LHCN-M2 (cell line): ENCODE results near the gene RAB39B. TPM values are rescaled to one million over a fixed set of nuclear protein-coding genes. Genes with fewer than 3 reads are reported as not detected.
"Not testable (repeated sequence)": the region's sequence is repeated elsewhere in the genome, so short reads cannot be mapped to it uniquely, and the experiment has no call there.

Source experiments
- DNase-seq: peaks from one replicate; pipeline ENCODE4 v3.0.0-alpha.2; 2012; ENCODE audit warnings: low read depth
- polyA plus RNA-seq: library from polyadenylated mRNA; unstranded; fragments of >200 nt; gene quantifications from one replicate; pipeline ENCODE4 v1.2.1, GENCODE V29; 2012; ENCODE audit warnings: missing spikeins
- total RNA-seq: library from RNA; depleted of rRNA; stranded (reverse); fragments of >200 nt; gene quantifications from 2 replicates; pipeline ENCODE4 v1.2.3, GENCODE V29; 2014; rRNA removed

RAB39B gene
- total RNA-seq, result 0.06 and 0.19 TPM in 2 replicates
- polyA plus RNA-seq, result 0.04 TPM

DNA sequence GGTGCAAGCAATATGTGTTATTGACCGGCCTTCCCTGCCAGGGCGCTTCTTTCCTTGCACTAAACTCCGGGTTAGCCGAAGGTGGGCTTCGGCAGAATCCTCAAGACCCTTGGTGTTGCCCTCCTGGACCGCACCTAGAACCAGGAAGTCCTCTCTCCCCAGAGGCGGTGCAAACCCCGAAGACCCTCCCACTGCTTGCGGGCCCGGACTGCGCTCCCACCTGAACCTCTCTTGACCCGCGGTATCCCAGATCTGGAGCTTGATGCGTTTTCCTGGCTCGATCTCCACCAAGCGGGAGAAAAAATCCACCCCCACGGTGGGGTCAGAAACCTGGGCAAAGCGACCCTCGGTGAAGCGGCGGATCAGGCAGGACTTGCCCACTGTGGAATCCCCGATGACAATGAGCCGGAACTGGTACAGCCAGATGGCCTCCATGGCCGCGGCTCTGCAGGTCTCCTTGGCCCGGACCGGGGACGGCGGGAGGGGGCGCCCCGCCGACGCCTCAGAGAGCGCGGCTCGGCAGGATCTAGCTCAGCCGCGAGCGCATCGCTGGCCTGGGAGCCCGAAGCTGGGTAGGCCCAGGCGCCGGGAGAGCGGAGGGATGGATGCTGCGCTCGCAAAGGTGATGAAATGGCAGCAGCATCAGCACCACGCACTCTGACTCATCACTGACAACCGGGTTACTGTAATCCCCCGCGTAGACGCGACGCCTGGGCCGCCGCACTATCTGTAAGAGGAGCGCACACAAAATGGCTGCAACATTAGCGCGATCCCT lies at the start of gene RAB39B:
RAB39B (minus strand) TSS at position 638 of the 775 bp plus-strand sequence; CDS start at position 435, 203 bp downstream.
- peak; percentile 53 for DNase-seq

GRCh38 chrX:155313766-155314165 lies 49.5 kb upstream of the RAB39B start:
- DNase-seq, result no peak

- no peak for DNase-seq
These were observed 29.5 kb upstream of the RAB39B start for GRCh38 chrX:155293771-155294170.

DNA sequence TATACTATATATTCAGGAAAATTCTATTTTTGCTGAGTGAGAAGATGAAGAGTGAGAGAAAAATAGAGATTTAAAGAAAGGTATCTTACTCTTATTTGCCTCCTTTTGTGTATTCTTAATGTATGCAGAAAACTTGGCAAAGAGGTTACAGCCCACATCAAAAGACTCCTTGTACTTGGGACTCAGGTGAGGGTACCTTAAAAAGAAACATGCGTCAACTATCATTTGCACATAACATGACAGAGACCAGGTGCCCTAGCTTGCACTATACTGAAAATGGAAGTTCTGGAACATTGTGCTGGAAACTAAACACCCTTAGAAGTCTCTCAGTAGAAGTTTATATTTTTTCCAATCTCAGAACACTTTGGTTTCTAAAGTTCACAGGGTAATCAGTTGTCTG lies 15.6 kb upstream of the RAB39B start:
- DNase-seq, result no peak

DNA sequence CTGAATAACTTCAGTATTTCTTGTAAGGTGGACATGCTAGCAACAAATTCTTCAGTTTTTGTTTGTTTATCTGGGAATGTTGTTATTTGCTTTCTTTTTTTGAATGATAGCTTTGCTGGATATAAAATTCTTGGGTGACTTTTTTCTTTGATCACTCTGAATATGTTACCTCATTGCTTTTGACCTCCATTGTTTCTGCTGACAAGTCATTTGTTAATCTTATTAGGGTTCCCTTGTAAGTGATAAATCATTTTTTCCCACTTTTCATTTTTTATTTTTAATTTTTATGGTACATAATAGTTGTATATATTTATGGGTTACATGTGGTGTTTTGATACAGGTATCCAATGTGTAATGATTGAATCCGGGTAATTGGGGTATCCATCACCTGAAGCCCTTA lies 6.7 kb upstream of the RAB39B start:
- no peak for DNase-seq

- DNase-seq, result not testable (repeated sequence)
These were observed 3.7 kb upstream of the RAB39B start for GRCh38 chrX:155267995-155268394.

GRCh38 chrX:155266439-155266838 lies 2.1 kb upstream of the RAB39B start:
- no peak for DNase-seq

- DNase-seq, result no peak
These were observed 1.1 kb downstream of the RAB39B start for GRCh38 chrX:155262970-155263754.

- no peak for DNase-seq
These were observed 4.5 kb downstream of the RAB39B start for GRCh38 chrX:155259752-155260151.

DNA sequence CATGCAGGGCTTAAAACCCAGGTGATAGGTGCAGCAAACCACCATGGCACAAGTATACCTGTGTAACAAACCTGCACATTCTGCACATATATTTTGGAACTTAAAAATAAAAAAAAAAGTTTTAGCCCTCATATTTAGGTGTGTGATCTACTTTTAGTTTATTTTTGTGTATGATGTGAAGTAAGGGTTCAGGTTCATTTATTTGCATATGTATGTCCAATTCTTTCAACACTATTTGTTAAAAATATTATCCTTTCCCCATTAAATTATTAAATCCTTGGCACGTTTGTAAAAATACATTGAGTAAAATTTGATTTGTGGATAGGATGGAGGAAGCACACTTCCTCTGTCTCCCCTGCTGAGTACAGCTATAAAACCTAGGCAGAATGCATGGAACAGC lies 12.9 kb downstream of the RAB39B start:
- DNase-seq, result no peak

DNA sequence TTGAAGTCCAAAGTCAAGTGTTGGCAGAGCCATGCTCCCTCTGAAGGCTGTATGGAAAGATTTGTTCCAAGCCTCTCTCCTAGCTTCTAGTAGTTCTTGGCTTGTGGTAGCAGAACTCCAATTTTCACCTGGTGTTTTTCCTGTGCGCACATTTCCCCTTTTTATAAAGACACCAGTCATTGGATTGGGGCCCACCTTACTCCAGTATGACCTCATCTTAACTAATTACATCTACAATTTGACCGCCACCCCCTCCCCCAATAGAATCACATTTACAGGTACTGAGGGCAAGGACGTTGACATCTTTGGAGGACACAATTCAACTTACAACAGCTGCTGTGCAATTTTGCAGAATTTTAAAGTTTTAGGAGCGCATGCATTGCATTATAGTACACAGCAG lies 16.8 kb downstream of the RAB39B start:
- DNase-seq, result no peak

- no peak for DNase-seq
These were observed 17.5 kb downstream of the RAB39B start for GRCh38 chrX:155246748-155247147.

DNA sequence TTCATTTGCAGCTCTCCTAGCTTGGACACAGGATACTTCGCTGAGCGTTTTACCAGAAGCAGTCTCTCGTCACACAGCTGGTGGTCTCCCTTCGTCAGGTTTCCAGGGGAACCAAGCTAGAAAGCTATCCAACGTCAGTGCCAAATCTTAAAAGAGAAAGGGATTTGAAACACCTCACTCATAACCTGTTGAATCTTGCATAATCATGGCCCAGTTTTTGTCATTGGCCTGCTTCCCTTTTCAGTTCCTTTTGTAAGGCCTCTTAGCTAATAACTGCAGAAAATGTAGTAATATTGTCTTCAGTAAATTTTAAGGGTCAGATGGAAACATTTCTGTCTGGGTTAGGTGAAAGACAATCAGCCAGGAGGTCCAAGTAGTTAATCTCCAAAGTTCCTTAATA lies 22.0 kb downstream of the RAB39B start:
- no peak for DNase-seq

DNA sequence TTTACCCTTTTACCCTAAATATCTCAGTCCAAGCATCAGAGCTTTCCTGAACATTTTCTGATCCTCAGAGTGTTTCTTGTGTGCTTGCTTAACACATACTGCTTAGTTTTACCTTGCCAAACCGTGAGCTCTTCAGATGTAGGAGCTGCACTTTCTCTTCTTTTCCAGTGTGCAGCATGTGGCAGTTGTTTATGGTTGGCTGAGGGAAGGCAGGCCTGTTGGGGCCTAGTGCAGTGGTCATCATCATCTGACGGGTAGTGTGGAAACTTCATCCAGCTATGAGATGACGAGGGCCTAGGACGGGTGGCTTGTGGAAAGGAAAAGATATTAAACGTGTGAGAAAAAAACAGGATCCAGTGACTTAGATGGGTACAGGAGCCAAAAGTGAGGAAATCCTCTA lies 26.6 kb downstream of the RAB39B start:
- no peak for DNase-seq

DNA sequence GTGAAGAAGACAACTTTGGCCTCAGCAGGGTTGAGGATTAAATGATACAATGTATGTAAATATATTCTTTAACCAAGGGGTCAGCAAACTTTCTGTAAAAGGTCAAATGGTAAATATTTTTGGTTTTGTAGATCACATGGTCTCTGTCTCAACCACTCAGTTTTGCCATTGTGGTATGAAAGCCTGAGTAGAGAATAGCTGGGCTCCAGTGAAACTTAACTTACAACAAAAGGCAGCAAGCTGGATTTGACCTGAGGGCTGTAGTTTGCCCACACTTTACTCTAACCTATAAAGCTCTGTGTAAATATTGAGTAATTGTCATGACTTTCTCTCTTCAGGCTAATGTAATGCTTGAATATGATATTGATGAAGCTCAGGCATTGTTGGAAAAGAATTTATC lies 28.4 kb downstream of the RAB39B start:
- DNase-seq, result no peak

DNA sequence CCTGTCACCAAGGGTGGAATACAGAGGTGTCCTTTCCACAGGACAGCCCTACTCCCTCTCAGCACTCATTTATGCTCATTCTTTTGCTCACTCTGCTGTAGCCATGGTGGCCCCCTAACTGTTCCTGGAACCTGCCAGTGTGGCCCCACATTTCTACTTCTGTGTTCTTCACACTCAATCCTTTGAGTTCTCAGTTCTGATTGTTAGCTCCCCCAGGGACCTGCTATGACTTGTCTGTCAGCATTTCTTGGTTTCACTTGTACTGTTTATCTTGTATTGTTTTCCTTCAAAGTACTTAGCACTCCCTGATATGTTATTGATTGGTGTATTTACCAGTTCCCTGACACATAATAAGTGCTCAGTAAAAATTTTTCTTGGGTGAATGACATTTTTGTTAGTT lies 33.1 kb downstream of the RAB39B start:
- DNase-seq, result no peak

- no peak for DNase-seq
These were observed 38.5 kb downstream of the RAB39B start for GRCh38 chrX:155225774-155226173.

GRCh38 chrX:155223746-155224145 lies 40.5 kb downstream of the RAB39B start:
- DNase-seq, result not testable (repeated sequence)

- DNase-seq, result no peak
These were observed 42.9 kb downstream of the RAB39B start for GRCh38 chrX:155221351-155221750.

- DNase-seq, result no peak
These were observed 45.5 kb downstream of the RAB39B start for GRCh38 chrX:155218777-155219176.

- DNase-seq, result peak; percentile 32
These were observed 47.3 kb downstream of the RAB39B start for GRCh38 chrX:155216940-155217440.

GRCh38 chrX:155216179-155216939 lies 47.9 kb downstream of the RAB39B start, which contains the start of gene VBP1:
Gene VBP1 (plus strand): TSS chrX:155216460. CDS start chrX:155216483, 23 bp downstream.
- DNase-seq, result peak; percentile 92
